ENCODE data around the gene SPRED2.
A peak's percentile ranks its signal among the peaks of the same experiment; 100 is the strongest.
"Not testable (repeated sequence)": the region's sequence is repeated elsewhere in the genome, so short reads cannot be mapped to it uniquely, and the experiment has no call there.

SPRED2 gene

DNA sequence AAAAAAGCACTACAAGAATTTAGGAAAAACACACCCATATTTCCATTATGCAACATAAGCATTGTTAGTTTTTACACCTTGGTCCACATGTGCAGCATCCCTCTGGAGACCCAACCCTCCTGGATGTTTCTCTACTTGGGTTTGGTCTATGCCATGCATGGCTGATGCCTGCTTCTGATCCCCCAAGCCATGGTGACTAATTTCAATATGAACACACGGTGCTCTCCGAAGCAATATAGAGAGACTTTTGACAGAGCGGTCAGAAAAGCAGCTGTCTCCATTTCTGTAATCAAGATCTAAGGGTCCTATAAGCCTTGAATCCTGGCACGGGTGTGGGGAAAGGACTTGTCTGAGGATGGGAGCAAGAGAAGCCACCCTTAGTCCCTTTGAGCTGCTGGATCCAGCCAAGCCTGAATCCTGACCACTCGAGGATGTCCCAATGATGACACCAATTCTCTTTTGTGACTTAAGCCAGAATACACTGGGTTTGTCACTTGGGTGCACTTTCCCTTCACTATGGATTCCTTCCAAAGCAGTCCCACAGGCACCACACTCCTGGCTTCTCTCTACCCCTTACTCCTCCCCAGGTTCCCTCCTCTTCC is 113.2 kb downstream of the SPRED2 start:
- H3K27ac ChIP-seq (ENCODE audit: low read length): peak overlapping the region; percentile 78
- peak overlapping the region; percentile 82 for H3K4me2 ChIP-seq (ENCODE audit: low read length)
- H3K9me3 ChIP-seq (ENCODE audit: insufficient read depth, low read length): no peaks in the 10 kb centered on the region
- peaks cover 52% of the 10 kb centered on the region for H3K4me1 ChIP-seq (ENCODE audit: low read length)
- no peak for TF ChIP-seq EZH2phosphoT487 (IDR thresholded peaks at IDR 0.05; ENCODE audit: low read depth)
- TF ChIP-seq CTCF (IDR thresholded peaks at IDR 0.05; ENCODE audit: low read depth, low read length): no peak
- H3K4me3 ChIP-seq (ENCODE audit: low read length): peak overlapping the region; percentile 72
- peaks cover 17% of the 10 kb centered on the region for H3K36me3 ChIP-seq (replicated peaks; ENCODE audit: low read depth, low read length)
- H4K20me1 ChIP-seq (ENCODE audit: insufficient read depth, low read length): no peaks in the 10 kb centered on the region
- H2AFZ ChIP-seq (ENCODE audit: low read depth, low read length): no peak overlapping the region
- H3K79me2 ChIP-seq (ENCODE audit: low read length): 0 out of 2 replicates have a peak, but pooled peaks cover 3% of the 10 kb centered on the region
- peaks cover 1% of the 10 kb centered on the region; the same call in 1 of the 2 replicates for H3K27me3 ChIP-seq (ENCODE audit: low read depth, low read length)
- H3K9ac ChIP-seq (ENCODE audit: low read length): no peak overlapping the region

DNA sequence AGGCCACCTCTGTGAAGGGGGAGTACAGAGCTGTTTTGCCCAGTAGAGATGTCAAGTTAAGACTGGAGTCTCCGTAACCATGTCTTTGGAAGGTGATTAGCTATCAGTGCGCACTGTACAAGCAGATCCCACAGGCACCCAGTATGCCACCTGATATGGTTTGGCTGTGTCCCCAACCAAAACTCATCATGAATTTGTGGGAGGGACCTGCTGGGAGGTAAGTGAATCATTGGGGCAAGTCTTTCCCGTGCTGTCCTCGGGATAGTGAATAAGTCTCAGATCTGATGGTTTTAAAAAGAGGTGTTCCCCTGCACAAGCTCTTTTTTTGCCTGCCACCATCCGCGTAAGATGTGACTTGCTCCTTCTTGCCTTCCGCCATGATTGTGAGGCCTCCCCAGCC is 114.6 kb downstream of the SPRED2 start:
- Histone ChIP-seq H2AFZ (ENCODE audit: low read depth, low read length) (no peak overlapping the region), H3K4me1 (ENCODE audit: low read length) (peaks cover 43% of the 10 kb centered on the region), H3K79me2 (ENCODE audit: low read length) (0 out of 2 replicates have a peak, but pooled peaks cover 3% of the 10 kb centered on the region), H3K36me3 (replicated peaks; ENCODE audit: low read depth, low read length) (peaks cover 23% of the 10 kb centered on the region), H3K9ac (ENCODE audit: low read length) (no peak overlapping the region), H3K27me3 (ENCODE audit: low read depth, low read length) (no peaks in the 10 kb centered on the region), H3K9me3 (ENCODE audit: insufficient read depth, low read length) (no peaks in the 10 kb centered on the region), H4K20me1 (ENCODE audit: insufficient read depth, low read length) (peaks cover 4% of the 10 kb centered on the region; the same call in 1 of the 2 replicates), H3K4me3 (ENCODE audit: low read length) (no peak overlapping the region), H3K4me2 (ENCODE audit: low read length) (no peak overlapping the region), H3K27ac (ENCODE audit: low read length) (no peak overlapping the region)
- no peak for TF ChIP-seq EZH2phosphoT487 (IDR thresholded peaks at IDR 0.05; ENCODE audit: low read depth)
- no peak for TF ChIP-seq CTCF (IDR thresholded peaks at IDR 0.05; ENCODE audit: low read depth, low read length)

GRCh38 chr2:65317351-65317750 is 115.0 kb downstream of the SPRED2 start:
- H3K27me3 ChIP-seq (ENCODE audit: low read depth, low read length); H3K4me3 ChIP-seq (ENCODE audit: low read length); H4K20me1 ChIP-seq (ENCODE audit: insufficient read depth, low read length); H2AFZ ChIP-seq (ENCODE audit: low read depth, low read length); H3K9me3 ChIP-seq (ENCODE audit: insufficient read depth, low read length); H3K9ac ChIP-seq (ENCODE audit: low read length); H3K79me2 ChIP-seq (ENCODE audit: low read length); H3K27ac ChIP-seq (ENCODE audit: low read length); H3K4me2 ChIP-seq (ENCODE audit: low read length): not testable (repeated sequence)
- Histone ChIP-seq H3K4me1 (ENCODE audit: low read length) (peaks cover 43% of the 10 kb centered on the region), H3K36me3 (replicated peaks; ENCODE audit: low read depth, low read length) (peaks cover 28% of the 10 kb centered on the region)

DNA sequence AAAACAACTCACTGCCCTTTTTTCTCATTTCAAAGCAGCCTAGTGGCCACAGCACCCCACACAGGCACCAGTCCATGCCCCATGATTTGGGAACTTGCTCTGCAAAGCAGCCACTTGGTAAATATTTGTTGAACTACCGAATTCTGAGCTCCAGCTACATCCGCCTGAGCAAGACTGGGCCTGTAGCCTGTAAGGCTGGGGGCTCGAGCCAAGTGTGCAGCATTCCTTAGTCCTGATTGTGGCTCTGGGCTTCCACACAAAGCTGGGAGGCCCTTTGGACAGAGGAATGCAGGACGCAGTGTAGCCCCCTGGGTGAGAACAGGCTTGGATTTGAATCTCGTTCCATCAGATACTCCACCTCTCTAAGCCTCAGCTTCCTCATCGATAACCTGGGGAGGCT is 116.3 kb downstream of the SPRED2 start:
- Histone ChIP-seq H3K36me3 (replicated peaks; ENCODE audit: low read depth, low read length) (peaks cover 36% of the 10 kb centered on the region), H3K4me2 (ENCODE audit: low read length) (no peak overlapping the region), H3K27ac (ENCODE audit: low read length) (no peak overlapping the region), H3K27me3 (ENCODE audit: low read depth, low read length) (no peaks in the 10 kb centered on the region), H4K20me1 (ENCODE audit: insufficient read depth, low read length) (peaks cover 9% of the 10 kb centered on the region), H3K79me2 (ENCODE audit: low read length) (0 out of 2 replicates have a peak, but pooled peaks cover 3% of the 10 kb centered on the region), H3K4me3 (ENCODE audit: low read length) (no peak overlapping the region), H2AFZ (ENCODE audit: low read depth, low read length) (no peak overlapping the region), H3K9ac (ENCODE audit: low read length) (no peak overlapping the region), H3K4me1 (ENCODE audit: low read length) (peaks cover 34% of the 10 kb centered on the region), H3K9me3 (ENCODE audit: insufficient read depth, low read length) (no peaks in the 10 kb centered on the region)
- no peak for TF ChIP-seq CTCF (IDR thresholded peaks at IDR 0.05; ENCODE audit: low read depth, low read length)
- no peak for TF ChIP-seq EZH2phosphoT487 (IDR thresholded peaks at IDR 0.05; ENCODE audit: low read depth)
